Measurements from ENCODE around the gene GNB2. TPM values are rescaled to one million over a fixed set of nuclear protein-coding genes. Genes with fewer than 3 reads are reported as not detected.

GNB2 gene
- total and polyA plus RNA-seq, 2 of the 13 experiments (the other 11 are each of a cell fraction or from before 2014, with no cell fraction given), result 48.3 to 67.1 TPM

- TF ChIP-seq ZNF781 (CRISPR knock-in tag; IDR thresholded peaks at IDR 0.05; ENCODE audit: borderline replicate concordance, not compliant biosample characterization), result no peak
- TF ChIP-seq PAXIP1 (CRISPR knock-in tag; conservative IDR thresholded peaks at IDR 0.05), result peak; percentile 9; the same call in 1 of the 2 replicates
- TF ChIP-seq ZNF777 (CRISPR knock-in tag; IDR thresholded peaks at IDR 0.05), result no peak
- peak; percentile 98 for TF ChIP-seq CHD2 (IDR thresholded peaks at IDR 0.05; ENCODE audit: low read depth, low read length)
- TF ChIP-seq ZFP36L1 (CRISPR knock-in tag; IDR thresholded peaks at IDR 0.05), result peak; percentile 82; the same call in 1 of the 2 replicates
- TF ChIP-seq YEATS2 (CRISPR knock-in tag; IDR thresholded peaks at IDR 0.05; ENCODE audit: borderline replicate concordance), result peak; percentile 97
- no peak for TF ChIP-seq MLLT10 (CRISPR knock-in tag; IDR thresholded peaks at IDR 0.05)
- no peak for TF ChIP-seq ZNF7 (CRISPR knock-in tag; IDR thresholded peaks at IDR 0.05)
- TF ChIP-seq NR2F2 (IDR thresholded peaks at IDR 0.05; ENCODE audit: borderline replicate concordance, low read depth), result no peak; the same call in 1 of the 2 replicates
- no peak for TF ChIP-seq ZNF615 (CRISPR knock-in tag; IDR thresholded peaks at IDR 0.05; ENCODE audit: borderline replicate concordance)
- TF ChIP-seq HIC2 (CRISPR knock-in tag; IDR thresholded peaks at IDR 0.05; ENCODE audit: low read depth), result peak; percentile 59; the same call in 1 of the 2 replicates
- peak; percentile 43 for TF ChIP-seq ZNF275 (CRISPR knock-in tag; IDR thresholded peaks at IDR 0.05; ENCODE audit: borderline replicate concordance)
- no peak for TF ChIP-seq GTF2F1 (IDR thresholded peaks at IDR 0.05; ENCODE audit: low read length)
- no peak for TF ChIP-seq FOXK2 (IDR thresholded peaks at IDR 0.05)
- 0 out of 2 replicates have a peak, but pooled peaks have one; percentile 24 for TF ChIP-seq ZNF580 (CRISPR knock-in tag; IDR thresholded peaks at IDR 0.05; ENCODE audit: borderline replicate concordance, low read depth)
- peak; percentile 96 for TF ChIP-seq ELF1 (CRISPR knock-in tag; IDR thresholded peaks at IDR 0.05)
- TF ChIP-seq NFYC (CRISPR knock-in tag; IDR thresholded peaks at IDR 0.05), result peak; percentile 41; the same call in 1 of the 2 replicates
- TF ChIP-seq SMAD9 (CRISPR knock-in tag; IDR thresholded peaks at IDR 0.05), result no peak; the same call in 1 of the 2 replicates
- no peak for TF ChIP-seq ZNF503 (CRISPR knock-in tag; IDR thresholded peaks at IDR 0.05)
- no peak for TF ChIP-seq NCOR1 (IDR thresholded peaks at IDR 0.05; ENCODE audit: borderline replicate concordance, low read length)
- no peak for TF ChIP-seq ZNF326 (CRISPR knock-in tag; IDR thresholded peaks at IDR 0.05; ENCODE audit: borderline replicate concordance)
Observed at GRCh38 chr7:100705753-100706671, 32.5 kb downstream of the GNB2 start, which contains the start of gene POP7 (continued).
